HG02798 (cell line): ENCODE measurements around the gene RAB11FIP4.

Experiments used
- ATAC-seq: cut with Tn5 transposase; IDR thresholded peaks from one replicate; pipeline ENCODE4 v1.9.1; 2021; ENCODE audit warnings: mild to moderate bottlenecking; ENCODE audit not compliant: unreplicated experiment, poor library complexity

Gene RAB11FIP4

GRCh38 chr17:31580316-31580705, 188.8 kb downstream of the RAB11FIP4 start:
- no peak for ATAC-seq

- ATAC-seq, result no peak
Measured at GRCh38 chr17:31580706-31581490, 189.4 kb downstream of the RAB11FIP4 start.

- ATAC-seq, result no peak
Measured at GRCh38 chr17:31581491-31581890, 190.0 kb downstream of the RAB11FIP4 start.

- no peak for ATAC-seq
Measured at GRCh38 chr17:31582151-31582907, 190.9 kb downstream of the RAB11FIP4 start.

- no peak for ATAC-seq
Measured at GRCh38 chr17:31583772-31584356, 192.4 kb downstream of the RAB11FIP4 start.

GRCh38 chr17:31584438-31585279, 193.2 kb downstream of the RAB11FIP4 start:
- ATAC-seq, result no peak

- ATAC-seq, result no peak
Measured at GRCh38 chr17:31585280-31585630, 193.8 kb downstream of the RAB11FIP4 start.

- ATAC-seq, result no peak
Measured at GRCh38 chr17:31586946-31587345, 195.5 kb downstream of the RAB11FIP4 start.

GRCh38 chr17:31587462-31587861, 196.0 kb downstream of the RAB11FIP4 start:
- no peak for ATAC-seq
